Esophagus muscularis mucosa (tissue), 4 donors: ENCODE results near the gene PCNX3.

ENCODE experiments used
- CTCF ChIP-seq, 3 experiments: fragments of 200-600 bp in 2 of 3; fragments of 450-650 bp in 1 of 3; sonication (generic) in 2 of 3; IDR thresholded peaks; one replicate each; pipeline ENCODE4 v1.5.1; 2017 to 2019; ENCODE audit warnings: antibody characterized with exemption in 3 of 3, mild to moderate bottlenecking in 2 of 3, moderate library complexity in 1 of 3
- EP300 ChIP-seq: sonication (generic); formaldehyde crosslinking; IDR thresholded peaks from one replicate; pipeline ENCODE4 v1.6.1; 2017; ENCODE audit warnings: antibody characterized with exemption
- POLR2A ChIP-seq: fragments of 450-650 bp; IDR thresholded peaks from one replicate; pipeline ENCODE4 v1.6.1; 2017; ENCODE audit warnings: antibody characterized with exemption, moderate library complexity, mild to moderate bottlenecking, low read depth
- POLR2AphosphoS5 ChIP-seq, 2 donors: sonication (generic); formaldehyde crosslinking; IDR thresholded peaks; one replicate each; pipeline ENCODE4 v1.6.1; 2017; ENCODE audit warnings: antibody characterized with exemption in 2 of 2

DNA sequence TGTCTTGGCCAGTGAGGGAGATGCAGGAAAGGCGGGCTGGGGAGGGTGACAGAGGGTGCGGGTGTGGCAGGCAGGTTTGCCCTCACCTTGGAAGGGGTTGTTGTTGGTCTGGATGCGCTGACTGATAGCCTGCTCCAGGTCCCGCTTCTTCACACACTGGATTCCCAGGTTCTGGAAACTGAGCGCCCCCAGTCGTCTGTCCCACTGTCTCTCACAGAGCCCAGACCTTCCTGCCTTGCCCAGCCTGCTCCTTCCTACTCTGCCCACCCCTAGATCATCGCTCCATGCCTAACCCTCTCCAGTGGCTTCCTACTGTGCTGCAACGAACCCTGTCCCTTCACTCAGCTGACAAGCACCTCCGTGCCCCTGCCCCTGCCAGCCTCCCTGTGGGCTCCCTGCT, 44.5 kb downstream of the PCNX3 start:
- TF ChIP-seq POLR2A (no peak), CTCF (IDR thresholded peaks at IDR 0.05) (no peak), POLR2AphosphoS5 (IDR thresholded peaks at IDR 0.05) (no peak), EP300 (no peak)
